ENCODE data around the gene ENAM.
"Not testable (repeated sequence)": the region's sequence is repeated elsewhere in the genome, so short reads cannot be mapped to it uniquely, and the experiment has no call there.

Gene ENAM

GRCh38 chr4:70627620-70628019 lies 924 bp upstream of the ENAM start:
- DNase-seq, result no peak

- DNase-seq, result no peak
These were observed 1.0 kb downstream of the ENAM start for GRCh38 chr4:70629469-70630090.

- no peak for DNase-seq
These were observed 1.6 kb downstream of the ENAM start for GRCh38 chr4:70630162-70630561.

GRCh38 chr4:70632028-70632427 lies 3.5 kb downstream of the ENAM start:
- DNase-seq, result no peak

- no peak for DNase-seq
These were observed 5.9 kb downstream of the ENAM start for GRCh38 chr4:70634482-70634881.

- no peak for DNase-seq
These were observed 8.8 kb downstream of the ENAM start for GRCh38 chr4:70637239-70637913.

- DNase-seq, result no peak
These were observed 11.6 kb downstream of the ENAM start for GRCh38 chr4:70640192-70640591.

GRCh38 chr4:70650741-70651140 lies 22.2 kb downstream of the ENAM start:
- DNase-seq, result not testable (repeated sequence)

- no peak for DNase-seq
These were observed 23.4 kb downstream of the ENAM start for GRCh38 chr4:70651864-70652506.

GRCh38 chr4:70654605-70655011 lies 26.1 kb downstream of the ENAM start:
- no peak for DNase-seq

GRCh38 chr4:70657326-70657725 lies 28.8 kb downstream of the ENAM start:
- no peak for DNase-seq

- no peak for DNase-seq
These were observed 29.9 kb downstream of the ENAM start for GRCh38 chr4:70658418-70658817.

- no peak for DNase-seq
These were observed 31.6 kb downstream of the ENAM start for GRCh38 chr4:70660106-70660505.

GRCh38 chr4:70661309-70661922 lies 32.9 kb downstream of the ENAM start:
- DNase-seq, result not testable (repeated sequence)

- DNase-seq, result no peak
These were observed 37.8 kb downstream of the ENAM start, which contains the start of gene JCHAIN for GRCh38 chr4:70666369-70666768. TSS of gene JCHAIN (minus strand) at chr4:70666508. CDS start at chr4:70666490, 18 bp downstream.

GRCh38 chr4:70667740-70668535 lies 39.4 kb downstream of the ENAM start:
- no peak for DNase-seq

- no peak for DNase-seq
These were observed 41.9 kb downstream of the ENAM start for GRCh38 chr4:70670332-70671014.

GRCh38 chr4:70671091-70671490 lies 42.5 kb downstream of the ENAM start:
- DNase-seq, result no peak

GRCh38 chr4:70674191-70674590 lies 45.6 kb downstream of the ENAM start:
- no peak for DNase-seq

- no peak for DNase-seq
These were observed 46.2 kb downstream of the ENAM start for GRCh38 chr4:70674731-70675130.

GRCh38 chr4:70676554-70677090 lies 48.1 kb downstream of the ENAM start:
- DNase-seq, result no peak
